NCI-H2107 (cell line): ENCODE measurements around the gene DMC1.
A peak's percentile ranks its signal among the peaks of the same experiment; 100 is the strongest.
"Not testable (repeated sequence)": the region's sequence is repeated elsewhere in the genome, so short reads cannot be mapped to it uniquely, and the experiment has no call there.

Source experiments
- DNase-seq: peaks from one replicate; lab custom pipeline; 2025; lab: John Stamatoyannopoulos, UW

DMC1 gene, protein sequence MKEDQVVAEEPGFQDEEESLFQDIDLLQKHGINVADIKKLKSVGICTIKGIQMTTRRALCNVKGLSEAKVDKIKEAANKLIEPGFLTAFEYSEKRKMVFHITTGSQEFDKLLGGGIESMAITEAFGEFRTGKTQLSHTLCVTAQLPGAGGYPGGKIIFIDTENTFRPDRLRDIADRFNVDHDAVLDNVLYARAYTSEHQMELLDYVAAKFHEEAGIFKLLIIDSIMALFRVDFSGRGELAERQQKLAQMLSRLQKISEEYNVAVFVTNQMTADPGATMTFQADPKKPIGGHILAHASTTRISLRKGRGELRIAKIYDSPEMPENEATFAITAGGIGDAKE

DNA sequence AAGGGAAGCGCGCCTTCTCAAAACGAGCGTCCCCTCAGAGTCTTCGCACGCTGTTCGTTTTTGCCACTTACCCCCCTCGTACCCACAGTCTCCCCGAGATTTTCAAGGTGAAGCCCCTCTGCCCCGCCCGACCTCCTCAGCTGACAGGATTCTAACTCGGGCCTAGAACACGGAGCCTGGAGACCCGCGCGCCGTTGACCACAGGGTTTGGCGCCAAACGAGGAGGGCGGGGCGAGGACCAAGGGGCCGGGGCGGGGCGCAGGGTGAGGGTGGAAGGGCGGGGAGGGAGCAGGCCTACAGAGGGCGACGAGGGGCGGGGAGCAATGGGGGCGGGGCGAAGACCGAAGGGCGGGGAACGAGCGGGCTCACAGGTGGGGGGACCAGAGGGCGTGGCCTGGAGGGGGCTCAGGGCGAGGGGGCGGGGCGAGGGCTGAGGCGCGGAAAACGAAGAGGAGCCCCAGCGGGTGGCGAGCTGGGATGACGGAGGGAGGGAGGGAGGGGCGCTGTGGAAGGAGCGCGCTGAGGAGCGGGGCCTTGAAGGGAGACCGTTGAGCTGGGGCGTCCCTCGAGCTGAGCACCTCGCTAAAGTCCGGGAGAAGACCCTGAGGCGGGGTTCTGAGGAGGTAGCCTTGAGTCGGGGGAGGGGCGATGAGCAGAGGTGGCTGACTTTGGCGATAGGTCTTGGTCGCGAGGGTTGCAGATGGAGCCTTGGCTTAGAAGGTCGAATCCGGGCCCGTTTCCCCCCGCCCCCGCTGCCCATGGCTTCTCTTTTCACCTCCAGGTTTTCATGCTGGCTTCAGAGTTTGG, at the start of gene DMC1:
Gene DMC1 (minus strand): TSS at position 212 of the 807 bp plus-strand sequence. CDS start 1,927 bp downstream, outside the sequence.
- DNase-seq = peak; percentile 79

DNA sequence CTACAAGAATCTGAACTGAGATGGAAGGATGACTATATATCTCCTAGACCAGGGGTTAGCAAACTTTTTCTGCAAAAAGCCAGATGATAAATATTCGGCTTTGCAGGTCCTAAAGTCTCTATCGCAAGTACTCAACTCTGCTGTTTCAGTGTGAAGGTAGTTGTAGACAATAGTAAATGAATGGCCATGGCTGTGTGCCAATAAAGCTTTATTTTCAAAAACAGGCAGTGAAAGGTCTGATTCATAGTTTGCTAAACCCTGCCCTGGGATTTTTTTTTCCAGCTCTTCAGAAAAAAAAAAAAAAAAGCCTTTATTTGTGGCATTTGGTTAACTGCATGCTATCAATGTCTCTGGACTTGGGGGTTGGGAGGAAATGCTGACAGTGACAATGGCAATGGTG, 48.7 kb upstream of the DMC1 start:
- DNase-seq = no peak

DNA sequence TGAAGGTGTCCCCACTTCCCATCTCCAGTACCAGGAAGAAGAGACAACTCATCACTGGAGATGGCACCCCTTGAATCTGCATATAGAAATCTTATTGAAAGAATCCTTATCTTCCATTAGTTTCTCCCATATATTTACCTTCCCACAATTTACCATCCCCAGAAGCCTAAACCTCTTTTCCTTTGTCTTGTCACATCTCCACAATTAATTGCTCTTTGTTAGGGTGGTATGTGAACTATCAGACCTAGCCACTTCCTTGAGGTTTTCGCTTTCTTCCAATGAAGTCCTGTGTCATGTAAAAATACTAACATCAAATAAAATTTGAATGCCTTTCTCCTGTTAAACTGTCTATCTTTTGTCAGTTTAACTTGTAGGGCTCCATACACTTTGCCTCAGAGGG, 48.3 kb upstream of the DMC1 start:
- DNase-seq = no peak

GRCh38 chr22:38615064-38615405, 45.1 kb upstream of the DMC1 start:
- not testable (repeated sequence) for DNase-seq

DNA sequence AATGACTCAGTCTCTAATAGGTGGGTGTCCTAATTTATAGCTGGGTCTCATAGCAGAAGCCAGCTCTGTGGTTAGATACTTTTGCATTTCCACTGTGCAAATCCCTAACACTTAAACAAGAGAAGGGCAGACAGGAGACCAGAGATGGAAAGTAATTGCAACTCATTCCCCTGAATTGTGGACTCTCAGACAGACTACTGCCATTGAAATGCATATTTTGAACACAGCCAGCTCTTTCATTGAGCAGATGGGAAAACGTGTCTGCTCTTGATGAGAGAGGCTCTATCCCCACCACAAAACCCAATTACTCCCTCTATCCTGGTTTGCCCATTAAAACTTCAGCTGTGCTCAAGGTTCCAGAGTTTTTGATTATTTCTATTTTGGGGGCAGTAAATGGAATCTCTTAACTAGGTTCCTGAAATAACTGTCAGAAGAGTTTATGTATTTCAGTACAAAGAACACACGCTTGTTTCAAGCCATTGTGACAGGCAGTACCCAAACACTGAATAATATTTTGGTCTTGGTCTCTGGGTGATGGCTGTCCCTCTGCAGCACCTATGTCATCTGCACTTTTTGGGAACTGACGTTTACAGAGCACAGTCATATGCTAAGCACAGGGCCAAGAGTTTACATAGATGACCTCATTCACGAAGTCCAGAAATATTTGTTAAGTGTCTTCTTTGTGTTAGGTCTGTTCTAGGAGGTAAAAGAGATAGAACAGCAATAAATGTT, 44.5 kb upstream of the DMC1 start:
- no peak for DNase-seq

- no peak for DNase-seq
Measured at GRCh38 chr22:38613588-38613987, 43.6 kb upstream of the DMC1 start.

DNA sequence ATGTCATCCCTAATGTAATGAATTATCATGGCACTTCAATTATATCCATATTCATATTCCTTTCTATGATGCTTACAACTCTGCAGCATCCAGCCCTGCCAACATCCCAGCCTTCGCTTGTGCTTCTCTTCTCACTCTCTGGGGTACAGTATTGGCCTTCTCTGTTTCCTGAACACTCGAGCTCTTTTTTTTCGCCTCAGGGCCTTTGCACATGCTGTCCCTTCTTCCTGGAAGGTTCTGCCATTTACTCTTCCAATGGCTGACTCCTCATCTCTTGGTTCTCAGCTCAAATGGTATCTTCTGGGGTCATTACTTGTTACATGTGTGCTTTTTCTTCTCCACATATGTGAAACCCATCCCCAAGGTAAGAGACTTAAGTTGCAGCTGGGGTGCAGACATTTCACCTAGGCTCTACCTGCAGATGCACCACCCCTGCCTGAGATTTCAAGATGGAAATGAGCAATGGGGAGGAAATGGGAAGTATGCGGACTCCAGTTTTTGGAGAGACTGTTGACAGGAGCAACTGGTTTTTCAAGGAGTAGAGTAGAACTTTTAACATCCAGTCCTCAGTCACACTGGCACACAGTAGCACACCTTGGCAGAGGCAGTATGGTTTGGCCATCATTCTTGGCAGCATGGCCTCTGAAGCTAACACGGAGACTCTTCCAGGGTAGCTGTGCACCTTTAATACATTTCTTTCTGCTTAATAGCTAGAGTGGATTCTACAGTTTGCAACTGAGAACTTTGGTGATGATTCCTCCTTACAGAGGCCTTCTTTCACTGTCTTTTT, 42.4 kb upstream of the DMC1 start:
- DNase-seq = no peak

GRCh38 chr22:38611559-38611958, 41.6 kb upstream of the DMC1 start:
- DNase-seq = no peak

DNA sequence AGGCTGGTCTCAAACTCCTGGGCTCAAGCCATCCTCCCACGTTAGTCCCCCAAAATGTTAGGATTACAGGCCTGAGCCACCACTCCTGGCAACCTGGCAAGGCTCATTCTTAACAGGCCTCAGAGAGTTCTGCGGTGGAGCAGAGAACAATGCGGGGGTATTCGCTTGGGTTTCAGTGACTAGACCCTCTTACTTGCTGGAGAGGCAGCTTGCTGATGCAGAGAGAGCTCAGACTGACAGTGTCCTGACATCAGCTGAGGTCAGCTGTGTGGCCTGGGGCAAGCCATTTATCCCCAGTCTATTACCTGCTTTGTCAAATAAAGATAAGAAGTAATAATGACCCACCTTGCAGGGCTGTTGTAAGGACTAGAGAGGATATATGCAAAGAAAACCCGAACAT, 40.3 kb upstream of the DMC1 start:
- no peak for DNase-seq

DNA sequence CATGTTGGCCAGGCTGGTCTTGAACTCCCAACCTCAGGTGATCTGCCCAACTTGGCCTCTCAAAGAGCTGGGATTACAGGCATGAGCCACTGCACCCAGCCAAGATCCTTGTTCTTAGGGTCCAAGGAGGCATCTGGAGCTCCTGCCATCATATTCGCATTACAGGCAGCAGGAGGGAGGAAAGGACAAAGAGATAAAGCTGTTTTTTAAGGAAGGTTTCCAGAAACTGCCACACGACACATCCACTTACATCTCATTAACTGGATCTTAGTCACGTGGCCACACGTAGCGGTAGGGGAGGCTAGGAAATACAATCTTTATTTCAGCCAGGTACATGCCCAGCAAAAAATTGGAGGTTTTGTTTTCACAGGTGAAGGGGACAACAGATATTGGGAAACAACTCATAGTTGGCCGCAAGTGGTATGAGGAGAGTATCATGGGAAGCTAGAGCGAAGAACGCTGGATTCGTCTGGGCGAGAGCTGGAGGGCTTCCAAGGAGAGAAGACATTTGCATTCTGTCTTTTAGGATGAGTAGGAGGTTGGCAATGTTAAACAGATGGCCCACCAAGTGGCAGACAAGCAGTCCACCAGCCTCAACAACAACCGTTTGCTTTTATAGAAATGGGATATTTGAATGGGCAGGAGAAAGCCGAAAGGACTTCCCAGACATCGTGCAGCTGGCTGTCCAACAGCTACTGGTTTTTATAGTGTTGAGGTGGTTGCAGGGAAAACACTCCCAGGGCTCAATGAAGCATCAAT, 39.2 kb upstream of the DMC1 start:
- DNase-seq = no peak

GRCh38 chr22:38607680-38608079, 37.7 kb upstream of the DMC1 start:
- DNase-seq = no peak

DNA sequence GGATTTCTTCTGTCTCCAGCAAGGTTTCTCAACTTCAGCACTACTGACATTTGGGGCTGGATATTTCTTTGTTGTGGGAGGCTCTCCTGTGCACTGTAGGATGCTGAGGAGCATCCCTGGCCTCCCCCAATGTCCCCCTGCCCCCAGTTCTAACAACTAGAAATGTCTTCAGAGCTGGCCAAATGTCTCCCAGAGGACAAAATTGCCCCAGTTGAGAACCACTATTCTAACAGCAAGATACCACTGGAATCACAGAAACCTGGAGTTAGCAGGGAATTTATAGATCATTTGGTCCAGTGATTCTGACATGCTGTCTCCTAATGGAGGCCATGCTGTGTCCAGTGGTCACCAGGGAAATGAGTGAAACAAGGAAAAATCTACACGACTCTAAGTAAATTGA, 32.2 kb upstream of the DMC1 start:
- no peak for DNase-seq

DNA sequence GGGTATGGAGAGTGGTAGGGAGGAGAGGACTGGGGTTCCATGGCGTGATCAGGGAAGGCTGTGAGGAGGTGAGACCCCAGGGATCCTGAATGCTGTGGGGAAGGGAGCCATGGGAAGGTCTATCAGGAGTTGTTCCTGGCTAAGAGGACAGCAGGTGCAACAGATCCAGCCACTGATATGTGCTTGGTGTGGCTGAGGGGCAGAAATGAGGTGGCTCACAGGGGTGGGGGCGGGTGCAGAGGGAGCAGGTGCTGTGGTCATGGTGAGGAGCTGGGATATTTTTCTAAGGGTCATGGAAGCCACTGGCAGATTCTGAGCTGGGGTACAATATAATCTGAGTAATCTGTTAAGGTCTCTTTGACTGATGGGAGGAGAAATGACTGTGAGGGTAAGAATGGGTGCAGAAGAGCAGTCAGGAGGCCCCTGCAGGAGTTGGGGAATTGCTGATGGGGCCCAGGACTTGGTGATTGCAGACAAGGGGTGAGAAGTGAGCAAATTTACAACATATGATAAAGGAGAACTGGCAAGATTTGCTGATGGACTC, 31.3 kb upstream of the DMC1 start:
- DNase-seq = no peak

DNA sequence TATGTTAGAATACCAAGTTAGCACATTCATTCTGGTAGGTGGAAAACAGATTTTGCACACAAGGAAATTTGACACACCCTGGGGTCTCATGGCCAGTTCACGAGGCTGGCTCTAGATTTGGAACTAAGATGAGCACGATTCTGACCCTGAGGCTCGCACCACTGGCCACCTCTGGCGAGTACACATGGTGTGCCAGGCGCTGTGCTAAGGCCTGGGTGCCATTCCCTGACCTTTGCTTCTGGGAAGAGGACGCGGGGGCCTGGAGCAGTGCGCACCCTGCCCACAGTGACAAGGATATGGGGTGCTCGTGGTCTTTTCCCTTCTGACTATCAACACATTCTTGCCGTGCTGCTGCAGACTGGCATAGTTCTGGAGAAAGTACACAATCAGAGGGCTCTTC, 29.5 kb upstream of the DMC1 start:
- no peak for DNase-seq

DNA sequence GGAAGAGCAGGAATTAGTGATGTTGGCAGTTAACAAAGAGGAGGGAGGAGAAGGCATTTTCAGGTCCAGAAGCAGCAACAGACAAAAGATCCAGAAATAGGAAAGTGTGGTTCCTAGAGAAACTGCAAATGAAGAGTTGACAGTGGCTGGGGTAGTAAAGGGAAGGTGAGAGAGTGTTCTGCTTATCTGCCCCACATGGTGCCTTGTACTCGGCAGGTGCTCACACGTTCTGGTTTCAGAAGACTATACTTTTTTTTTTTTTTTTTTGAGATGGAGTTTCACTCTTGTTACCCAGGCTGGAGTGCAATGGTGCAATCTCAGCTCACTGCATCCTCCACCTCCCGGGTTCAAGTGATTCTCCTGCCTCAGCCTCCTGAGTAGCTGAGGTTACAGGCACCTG, 12.9 kb upstream of the DMC1 start:
- DNase-seq = not testable (repeated sequence)

GRCh38 chr22:38578505-38578904, 8.5 kb upstream of the DMC1 start:
- DNase-seq = no peak

DNA sequence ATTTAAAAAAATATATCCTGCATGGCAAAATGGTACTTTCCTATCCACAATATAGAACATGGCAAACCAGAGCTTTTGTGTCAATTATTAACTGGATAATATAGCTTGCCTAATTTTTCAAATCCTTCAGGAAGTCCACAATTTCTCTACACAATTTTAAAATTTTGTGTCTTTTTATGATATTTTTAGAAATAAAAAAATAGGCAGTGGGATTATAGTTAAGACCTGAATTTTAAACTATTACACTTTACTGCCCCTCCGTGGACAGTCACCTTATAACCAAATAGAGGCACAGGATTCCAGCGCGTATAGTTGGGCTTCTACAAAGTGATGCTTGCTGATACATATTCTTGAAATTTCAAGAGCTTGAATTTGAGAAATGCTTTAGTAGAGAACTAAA, 2.1 kb upstream of the DMC1 start:
- no peak for DNase-seq

GRCh38 chr22:38570779-38571364, 889 bp upstream of the DMC1 start:
- DNase-seq = no peak

DNA sequence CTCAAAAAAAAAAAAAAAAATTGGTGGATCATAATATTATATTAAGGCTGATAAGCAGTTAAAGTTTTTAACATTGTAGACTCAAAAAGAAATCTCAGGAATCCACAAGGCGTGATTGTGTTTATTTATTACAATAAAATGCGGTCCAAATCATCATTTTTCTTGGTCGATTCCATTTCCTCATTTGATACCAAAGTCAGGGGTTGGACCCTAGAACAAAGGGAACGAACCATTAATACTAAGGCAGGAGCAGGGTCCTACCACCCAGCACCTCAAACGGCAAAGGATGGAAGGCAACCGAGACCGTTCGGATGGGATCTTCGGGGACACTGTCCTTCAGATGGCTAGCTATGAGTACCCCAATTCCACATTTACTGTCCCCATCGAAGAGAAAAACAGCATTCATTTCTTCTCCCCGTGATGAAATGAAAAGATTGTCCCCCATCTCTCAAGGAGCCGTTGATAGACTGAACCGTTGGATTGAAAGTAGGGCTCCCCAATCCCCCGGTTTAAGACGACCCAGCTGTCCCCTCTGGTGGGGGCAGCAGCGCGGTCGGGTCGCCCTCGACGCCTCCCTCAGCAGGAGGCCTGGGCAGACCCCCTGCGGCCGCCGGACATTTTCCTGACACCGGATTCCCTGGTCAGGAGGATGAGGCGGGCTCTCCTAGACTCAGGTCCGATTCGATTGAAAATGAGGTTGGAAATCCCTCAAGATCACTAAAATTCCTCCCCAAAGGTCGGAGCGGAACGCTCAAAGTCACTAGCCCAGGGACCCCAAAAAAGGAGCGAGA, 607 bp downstream of the DMC1 start:
- no peak for DNase-seq
